Measurements from ENCODE around the gene ENDOV. TPM values are rescaled to one million over a fixed set of nuclear protein-coding genes. Genes with fewer than 3 reads are reported as not detected.

Gene ENDOV
- total RNA-seq: 22.8 to 32.5 TPM (median 27.0 TPM) in 3 replicates
- long read RNA-seq, partial matches to known transcripts: 3 of 21 reads
- long read RNA-seq, other reads (novel, unspliced or antisense): 14 of 21 reads

DNA sequence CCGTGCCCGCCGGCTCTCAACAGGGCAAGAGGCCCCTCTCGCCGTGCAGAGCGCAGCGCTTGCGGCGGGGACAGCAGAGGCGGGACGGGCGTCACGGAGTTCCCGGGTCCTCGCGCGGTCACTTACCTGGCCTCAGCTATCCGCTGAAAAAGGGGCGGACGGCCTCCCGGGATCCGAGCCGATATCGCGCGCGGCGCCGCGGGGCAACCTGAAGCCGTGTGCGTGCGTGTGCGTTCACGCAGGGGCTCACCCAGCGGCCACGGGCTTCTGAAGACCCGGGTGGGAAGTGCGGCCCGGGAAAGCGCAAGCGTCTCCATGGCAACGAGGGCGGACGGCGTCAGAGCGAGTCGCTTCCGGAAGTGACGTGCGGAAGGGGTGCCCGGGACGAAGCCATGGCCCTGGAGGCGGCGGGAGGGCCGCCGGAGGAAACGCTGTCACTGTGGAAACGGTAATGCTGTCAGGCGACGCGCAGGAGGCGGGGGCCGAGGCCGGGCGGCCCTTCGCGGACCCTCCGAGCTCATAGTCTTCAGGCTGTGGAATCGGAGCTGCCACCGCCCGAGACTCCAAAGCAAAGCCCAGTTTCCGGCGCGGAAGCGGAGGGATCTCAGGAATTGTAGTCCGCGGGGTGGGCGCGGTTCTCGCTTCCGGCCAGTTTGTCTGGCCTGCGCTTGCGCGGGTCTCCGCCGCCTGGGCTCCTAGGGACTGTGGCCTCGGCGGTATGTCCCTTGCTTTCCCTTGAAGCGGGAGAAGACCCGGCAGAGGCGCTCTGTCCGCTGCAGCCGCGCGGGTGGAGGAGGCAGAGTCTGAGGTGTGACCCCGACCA lies at the start of gene ENDOV:
TSS of gene ENDOV (plus strand) at position 365 of the 823 bp plus-strand sequence. CDS start at position 393, 28 bp downstream.
- H3K4me1 Mint-ChIP-seq (ENCODE audit: low read depth): peaks cover 31% of the 10 kb centered on the region
- no peaks in the 10 kb centered on the region for H3K9me3 Mint-ChIP-seq (ENCODE audit: low read depth)
- H3K4me3 Mint-ChIP-seq (ENCODE audit: unreplicated experiment): peak within 1 kb of the TSS; percentile 88
- TF ChIP-seq, protein P1, sequence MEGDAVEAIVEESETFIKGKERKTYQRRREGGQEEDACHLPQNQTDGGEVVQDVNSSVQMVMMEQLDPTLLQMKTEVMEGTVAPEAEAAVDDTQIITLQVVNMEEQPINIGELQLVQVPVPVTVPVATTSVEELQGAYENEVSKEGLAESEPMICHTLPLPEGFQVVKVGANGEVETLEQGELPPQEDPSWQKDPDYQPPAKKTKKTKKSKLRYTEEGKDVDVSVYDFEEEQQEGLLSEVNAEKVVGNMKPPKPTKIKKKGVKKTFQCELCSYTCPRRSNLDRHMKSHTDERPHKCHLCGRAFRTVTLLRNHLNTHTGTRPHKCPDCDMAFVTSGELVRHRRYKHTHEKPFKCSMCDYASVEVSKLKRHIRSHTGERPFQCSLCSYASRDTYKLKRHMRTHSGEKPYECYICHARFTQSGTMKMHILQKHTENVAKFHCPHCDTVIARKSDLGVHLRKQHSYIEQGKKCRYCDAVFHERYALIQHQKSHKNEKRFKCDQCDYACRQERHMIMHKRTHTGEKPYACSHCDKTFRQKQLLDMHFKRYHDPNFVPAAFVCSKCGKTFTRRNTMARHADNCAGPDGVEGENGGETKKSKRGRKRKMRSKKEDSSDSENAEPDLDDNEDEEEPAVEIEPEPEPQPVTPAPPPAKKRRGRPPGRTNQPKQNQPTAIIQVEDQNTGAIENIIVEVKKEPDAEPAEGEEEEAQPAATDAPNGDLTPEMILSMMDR (IDR thresholded peaks at IDR 0.05): peak; percentile 2
- H3K27ac Mint-ChIP-seq (ENCODE audit: unreplicated experiment): peak within 1 kb of the TSS; percentile 96
- peaks cover 5% of the 10 kb centered on the region for H3K36me3 Mint-ChIP-seq (ENCODE audit: low read depth)
- DNase-seq (ENCODE audit: low spot score): peak; percentile 94
- H3K27me3 Mint-ChIP-seq (ENCODE audit: low read depth): no peaks in the 10 kb centered on the region

DNA sequence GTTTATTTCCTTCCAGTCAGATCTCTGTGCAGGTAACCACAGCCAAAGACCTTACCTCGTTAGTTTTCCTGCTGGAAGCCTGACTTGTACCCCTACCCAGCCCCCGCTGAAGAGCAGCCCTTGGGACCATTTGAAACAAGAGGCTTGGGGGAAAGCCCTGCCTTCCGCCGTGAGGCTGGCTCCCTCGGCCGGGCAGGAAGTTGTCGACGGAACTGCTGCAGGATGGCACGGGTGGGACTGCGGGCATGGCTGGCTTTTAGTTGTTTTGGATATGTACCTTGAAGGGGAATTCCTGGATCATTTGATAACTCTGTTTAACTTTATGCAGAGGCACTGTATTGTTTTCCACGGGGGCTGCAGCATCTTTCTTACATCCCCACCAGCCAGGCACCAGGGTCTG lies 49.0 kb upstream of the ENDOV start:
- no peak overlapping the region for H3K27ac Mint-ChIP-seq (ENCODE audit: unreplicated experiment)
- no peaks in the 10 kb centered on the region for H3K4me1 Mint-ChIP-seq (ENCODE audit: low read depth)
- no peaks in the 10 kb centered on the region for H3K27me3 Mint-ChIP-seq (ENCODE audit: low read depth)
- no peaks in the 10 kb centered on the region for H3K9me3 Mint-ChIP-seq (ENCODE audit: low read depth)
- DNase-seq (ENCODE audit: low spot score): peak; percentile 82
- TF ChIP-seq, protein P1 (IDR thresholded peaks at IDR 0.05): no peak
- H3K4me3 Mint-ChIP-seq (ENCODE audit: unreplicated experiment): no peak overlapping the region
- H3K36me3 Mint-ChIP-seq (ENCODE audit: low read depth): peaks cover 51% of the 10 kb centered on the region

DNA sequence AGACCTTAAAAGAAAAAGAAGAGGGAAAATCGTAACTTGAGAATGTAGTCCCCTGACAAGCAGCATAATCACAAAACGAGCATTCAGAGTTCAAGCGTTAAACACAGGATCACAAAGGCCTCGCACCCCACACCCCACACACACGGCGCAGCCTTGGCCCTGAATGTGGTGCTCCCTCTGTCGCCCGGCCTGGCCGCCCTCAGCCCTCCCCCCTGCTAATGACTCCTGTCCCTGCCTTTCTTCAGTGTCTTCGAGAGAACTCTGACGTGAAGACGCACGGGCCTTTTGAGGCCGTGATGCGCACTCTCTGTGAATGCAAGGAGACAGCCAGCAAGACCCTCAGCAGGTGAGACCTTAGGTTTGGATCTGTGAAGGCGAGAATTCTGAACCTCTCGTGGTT lies 47.5 kb upstream of the ENDOV start:
- peak; percentile 64 for DNase-seq (ENCODE audit: low spot score)
- Mint-ChIP-seq H3K36me3 (ENCODE audit: low read depth) (peaks cover 45% of the 10 kb centered on the region), H3K4me3 (ENCODE audit: unreplicated experiment) (no peak overlapping the region), H3K27me3 (ENCODE audit: low read depth) (no peaks in the 10 kb centered on the region), H3K4me1 (ENCODE audit: low read depth) (no peaks in the 10 kb centered on the region), H3K9me3 (ENCODE audit: low read depth) (no peaks in the 10 kb centered on the region), H3K27ac (ENCODE audit: unreplicated experiment) (no peak overlapping the region)
- TF ChIP-seq, protein P1 (IDR thresholded peaks at IDR 0.05): no peak

DNA sequence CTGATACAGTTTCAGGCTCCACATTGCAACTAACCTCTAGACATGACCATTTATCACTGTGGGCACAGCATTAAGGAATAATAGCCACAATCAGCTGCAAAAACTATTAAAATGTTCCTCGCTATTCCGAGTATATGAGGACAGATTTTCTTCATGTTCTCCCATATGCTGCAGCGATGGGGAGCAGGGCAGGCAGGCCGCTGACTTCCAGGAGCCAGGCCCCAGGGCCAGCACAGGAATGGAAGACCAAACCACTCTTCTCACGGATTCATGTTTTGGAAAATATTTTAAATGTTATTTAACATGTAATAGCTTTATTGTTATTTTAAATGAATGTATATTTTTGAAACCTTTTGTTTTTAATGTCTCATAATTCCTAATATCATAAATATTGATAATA lies 43.8 kb upstream of the ENDOV start:
- Mint-ChIP-seq H3K36me3 (ENCODE audit: low read depth) (peaks cover 52% of the 10 kb centered on the region), H3K27me3 (ENCODE audit: low read depth) (no peaks in the 10 kb centered on the region), H3K4me1 (ENCODE audit: low read depth) (no peaks in the 10 kb centered on the region), H3K4me3 (ENCODE audit: unreplicated experiment) (no peak overlapping the region), H3K27ac (ENCODE audit: unreplicated experiment) (no peak overlapping the region), H3K9me3 (ENCODE audit: low read depth) (no peaks in the 10 kb centered on the region)
- TF ChIP-seq, protein P1 (IDR thresholded peaks at IDR 0.05): no peak
- DNase-seq (ENCODE audit: low spot score): peak; percentile 34

DNA sequence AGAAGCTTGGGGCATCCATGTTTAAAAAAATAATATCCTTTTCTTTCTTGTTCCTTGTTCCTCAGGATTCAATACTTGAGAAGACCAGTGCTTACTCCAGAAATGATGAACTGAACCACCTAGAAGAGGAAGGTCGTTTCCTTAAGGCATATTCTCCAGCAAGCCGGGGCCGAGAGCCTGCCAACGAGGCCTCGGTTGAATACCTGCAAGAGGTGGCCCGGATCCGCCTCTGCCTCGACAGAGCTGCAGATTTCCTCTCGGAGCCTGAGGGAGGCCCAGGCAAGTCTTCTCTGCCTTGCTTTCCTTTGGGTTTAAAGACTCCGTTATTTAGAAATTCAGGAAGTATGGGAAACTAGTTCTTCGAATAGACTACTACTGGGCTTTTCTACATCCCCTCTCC lies 42.5 kb upstream of the ENDOV start:
- Mint-ChIP-seq H3K27me3 (ENCODE audit: low read depth) (no peaks in the 10 kb centered on the region), H3K9me3 (ENCODE audit: low read depth) (no peaks in the 10 kb centered on the region), H3K4me3 (ENCODE audit: unreplicated experiment) (no peak overlapping the region), H3K4me1 (ENCODE audit: low read depth) (no peaks in the 10 kb centered on the region), H3K27ac (ENCODE audit: unreplicated experiment) (no peak overlapping the region), H3K36me3 (ENCODE audit: low read depth) (peaks cover 61% of the 10 kb centered on the region)
- DNase-seq (ENCODE audit: low spot score): peak; percentile 59
- TF ChIP-seq, protein P1 (IDR thresholded peaks at IDR 0.05): no peak
